HepG2 (cell line): ENCODE results near the gene BYSL.

Source experiments
- BCL6 ChIP-seq: IDR thresholded peaks from 2 replicates; pipeline ENCODE4 v1.6.1; 2016; ENCODE audit warnings: missing genetic modification reagents, missing compliant biosample characterization
- CTCF ChIP-seq: sonication (generic); formaldehyde crosslinking; IDR thresholded peaks from 2 replicates; pipeline ENCODE4 v1.5.0; 2020; ENCODE audit warnings: mild to moderate bottlenecking, missing genetic modification reagents, moderate library complexity
- DNMT1 ChIP-seq: sonication (generic); formaldehyde crosslinking; IDR thresholded peaks from 2 replicates; pipeline ENCODE4 v1.5.1; 2020; ENCODE audit warnings: mild to moderate bottlenecking, missing genetic modification reagents
- FUBP1 ChIP-seq: sonication (generic); formaldehyde crosslinking; IDR thresholded peaks from 2 replicates; pipeline ENCODE4 v1.5.1; 2020; ENCODE audit warnings: missing genetic modification reagents, mild to moderate bottlenecking, borderline replicate concordance
- HNRNPLL ChIP-seq: fragments of 200-400 bp; formaldehyde crosslinking; IDR thresholded peaks from 2 replicates; pipeline ENCODE4 v1.6.1; 2017; ENCODE audit warnings: mild to moderate bottlenecking, low read depth, low read length; ENCODE audit not compliant: poor library complexity, severe bottlenecking
- NCOA5 ChIP-seq: sonication (generic); formaldehyde crosslinking; IDR thresholded peaks from 2 replicates; pipeline ENCODE4 v1.4.0; 2020; ENCODE audit warnings: missing genetic modification reagents
- ZBTB20 ChIP-seq: sonication (generic); formaldehyde crosslinking; IDR thresholded peaks from 2 replicates; pipeline ENCODE4 v1.8.1; 2023; ENCODE audit warnings: missing genetic modification reagents, low read depth, mild to moderate bottlenecking, borderline replicate concordance
- ZNF235 ChIP-seq: sonication (generic); formaldehyde crosslinking; IDR thresholded peaks from 2 replicates; pipeline ENCODE4 v1.8.1; 2023; ENCODE audit warnings: mild to moderate bottlenecking, missing genetic modification reagents, borderline replicate concordance

- TF ChIP-seq CTCF (CRISPR knock-in tag) (no peak), ZNF235 (CRISPR knock-in tag) (no peak), NCOA5 (CRISPR knock-in tag) (no peak), ZBTB20 (no peak), HNRNPLL (no peak), DNMT1 (CRISPR knock-in tag) (no peak), BCL6 (no peak), FUBP1 (no peak)
These were observed 6.3 kb upstream of the BYSL start for GRCh38 chr6:41914869-41915530.
